ENCODE measurements around the gene PALLD.

PALLD gene

GRCh38 chr4:168879188-168879587 lies 382.3 kb downstream of the PALLD start:
- Histone ChIP-seq H3K9me3 (ENCODE audit: insufficient read depth, low read length, severe bottlenecking) (no peaks in the 10 kb centered on the region), H3K4me1 (ENCODE audit: insufficient read depth, low read length) (no peaks in the 10 kb centered on the region), H3K36me3 (ENCODE audit: insufficient read depth, low read length) (no peaks in the 10 kb centered on the region), H4K20me1 (ENCODE audit: insufficient read depth, low read length) (no peaks in the 10 kb centered on the region), H3K27me3 (ENCODE audit: insufficient read depth, low read length, poor library complexity) (no peaks in the 10 kb centered on the region), H3K27ac (ENCODE audit: low read length) (no peak overlapping the region), H3K9ac (ENCODE audit: low read depth, low read length) (no peak overlapping the region), H3K4me2 (ENCODE audit: insufficient read depth, low read length) (no peak overlapping the region), H2AFZ (ENCODE audit: low read depth, low read length) (no peak overlapping the region), H3K79me2 (ENCODE audit: insufficient read depth, low read length) (no peaks in the 10 kb centered on the region), H3K4me3 (ENCODE audit: low read depth in 1 of 2, low read length in 2 of 2) (no peak overlapping the region)
- no peak for TF ChIP-seq CTCF (IDR thresholded peaks at IDR 0.05; ENCODE audit: borderline replicate concordance, extremely low read depth, low read length, poor library complexity, severe bottlenecking)
- no peak for TF ChIP-seq EZH2 (IDR thresholded peaks at IDR 0.05; ENCODE audit: borderline replicate concordance, low read depth, low read length, severe bottlenecking)
- ATAC-seq (ENCODE audit: insufficient read depth, low read depth) (no peak), DNase-seq (no peak)

- Histone ChIP-seq H3K9ac (ENCODE audit: low read depth, low read length) (no peak overlapping the region), H4K20me1 (ENCODE audit: insufficient read depth, low read length) (no peaks in the 10 kb centered on the region), H3K9me3 (ENCODE audit: insufficient read depth, low read length, severe bottlenecking) (no peaks in the 10 kb centered on the region), H3K4me2 (ENCODE audit: insufficient read depth, low read length) (no peak overlapping the region), H3K4me3 (ENCODE audit: low read depth in 1 of 2, low read length in 2 of 2) (no peak overlapping the region), H3K4me1 (ENCODE audit: insufficient read depth, low read length) (no peaks in the 10 kb centered on the region), H3K79me2 (ENCODE audit: insufficient read depth, low read length) (no peaks in the 10 kb centered on the region), H2AFZ (ENCODE audit: low read depth, low read length) (no peak overlapping the region), H3K27ac (ENCODE audit: low read length) (no peak overlapping the region), H3K27me3 (ENCODE audit: insufficient read depth, low read length, poor library complexity) (no peaks in the 10 kb centered on the region), H3K36me3 (ENCODE audit: insufficient read depth, low read length) (no peaks in the 10 kb centered on the region)
- no peak for DNase-seq
- TF ChIP-seq CTCF (IDR thresholded peaks at IDR 0.05; ENCODE audit: borderline replicate concordance, extremely low read depth, low read length, poor library complexity, severe bottlenecking) (no peak), EZH2 (IDR thresholded peaks at IDR 0.05; ENCODE audit: borderline replicate concordance, low read depth, low read length, severe bottlenecking) (no peak)
- no peak for ATAC-seq (ENCODE audit: insufficient read depth, low read depth)
Observed at GRCh38 chr4:168880072-168880675, 383.3 kb downstream of the PALLD start.

GRCh38 chr4:168880811-168881595 lies 384.2 kb downstream of the PALLD start:
- DNase-seq (no peak), ATAC-seq (ENCODE audit: insufficient read depth, low read depth) (no peak)
- no peaks in the 10 kb centered on the region for H3K36me3 ChIP-seq (ENCODE audit: insufficient read depth, low read length)
- no peak for TF ChIP-seq EZH2 (IDR thresholded peaks at IDR 0.05; ENCODE audit: borderline replicate concordance, low read depth, low read length, severe bottlenecking)
- TF ChIP-seq CTCF (IDR thresholded peaks at IDR 0.05; ENCODE audit: borderline replicate concordance, extremely low read depth, low read length, poor library complexity, severe bottlenecking) = no peak
- H3K4me3 ChIP-seq (ENCODE audit: low read depth in 1 of 2, low read length in 2 of 2) = no peak overlapping the region
- H3K4me2 ChIP-seq (ENCODE audit: insufficient read depth, low read length) = no peak overlapping the region
- H3K4me1 ChIP-seq (ENCODE audit: insufficient read depth, low read length) = no peaks in the 10 kb centered on the region
- H3K9ac ChIP-seq (ENCODE audit: low read depth, low read length) = no peak overlapping the region
- no peaks in the 10 kb centered on the region for H3K27me3 ChIP-seq (ENCODE audit: insufficient read depth, low read length, poor library complexity)
- no peaks in the 10 kb centered on the region for H4K20me1 ChIP-seq (ENCODE audit: insufficient read depth, low read length)
- no peaks in the 10 kb centered on the region for H3K79me2 ChIP-seq (ENCODE audit: insufficient read depth, low read length)
- H3K9me3 ChIP-seq (ENCODE audit: insufficient read depth, low read length, severe bottlenecking) = no peaks in the 10 kb centered on the region
- H3K27ac ChIP-seq (ENCODE audit: low read length) = no peak overlapping the region
- H2AFZ ChIP-seq (ENCODE audit: low read depth, low read length) = no peak overlapping the region
